HL-60 (cell line): ENCODE measurements around the gene ATF2.

ENCODE experiments used
- DNase-seq, 2 experiments: peaks; one replicate each; pipeline ENCODE4 v3.0.0-alpha.2; 2010 to 2020; ENCODE audit warnings: low read depth in 1 of 2, low spot score in 1 of 2
- H3K27ac ChIP-seq: fragments of 250-450 bp; sonication (Bioruptor Pico); replicated peaks from 2 replicates; pipeline ENCODE4 v1.5.1; 2020; ENCODE audit warnings: mild to moderate bottlenecking, moderate library complexity
- H3K27me3 ChIP-seq: fragments of 250-450 bp; sonication (Bioruptor Pico); 2 replicates; pipeline ENCODE4 v1.5.1; 2021; ENCODE audit warnings: mild to moderate bottlenecking, moderate library complexity; ENCODE audit not compliant: insufficient read depth, poor library complexity, severe bottlenecking
- H3K4me3 ChIP-seq: replicated peaks from 2 replicates; pipeline ENCODE4 v1.5.1; 2011; ENCODE audit warnings: mild to moderate bottlenecking, control low read depth, low read length; ENCODE audit not compliant: insufficient read depth
- CTCF ChIP-seq: IDR thresholded peaks from one replicate; pipeline ENCODE4 v1.5.1; 2011; ENCODE audit warnings: low read length, control low read depth, inconsistent platforms; ENCODE audit not compliant: insufficient read depth
- GABPA ChIP-seq: IDR thresholded peaks from 2 replicates; pipeline ENCODE4 v1.6.1; 2012; ENCODE audit warnings: low read depth
- POLR2AphosphoS5 ChIP-seq: IDR thresholded peaks from 2 replicates; pipeline ENCODE4 v1.6.1; 2012; ENCODE audit warnings: low read depth
- REST ChIP-seq: IDR thresholded peaks from 2 replicates; pipeline ENCODE4 v1.6.1; 2012; ENCODE audit warnings: low read depth; ENCODE audit not compliant: insufficient replicate concordance
- SPI1 ChIP-seq: IDR thresholded peaks from 2 replicates; pipeline ENCODE4 v1.6.1; 2012; ENCODE audit warnings: low read depth, mild to moderate bottlenecking, borderline replicate concordance

ATF2 gene

GRCh38 chr2:175167076-175167791, 769 bp downstream of the ATF2 start:
- H3K4me3 ChIP-seq: peak overlapping the region; percentile 76
- H3K27ac ChIP-seq: peak overlapping the region; percentile 97
- TF ChIP-seq CTCF: no peak
- TF ChIP-seq GABPA: no peak
- no peak for TF ChIP-seq REST
- no peak for TF ChIP-seq SPI1
- no peak for TF ChIP-seq POLR2AphosphoS5
- DNase-seq: peak in 1 of 2 experiments; percentile 5
- H3K27me3 ChIP-seq: no peaks in the 10 kb centered on the region

GRCh38 chr2:175166216-175166824, 1.7 kb downstream of the ATF2 start:
- Histone ChIP-seq H3K4me3 (peak overlapping the region; percentile 76), H3K27me3 (no peaks in the 10 kb centered on the region), H3K27ac (no peak overlapping the region; the same call in 1 of the 2 replicates)
- TF ChIP-seq SPI1 (no peak), CTCF (no peak), GABPA (no peak), POLR2AphosphoS5 (no peak), REST (no peak)
- no peak for DNase-seq

- no peak for TF ChIP-seq SPI1
- no peaks in the 10 kb centered on the region for H3K27me3 ChIP-seq
- DNase-seq: no peak
These were observed 3.8 kb downstream of the ATF2 start for GRCh38 chr2:175164235-175164634.

GRCh38 chr2:175158894-175159293, 9.1 kb downstream of the ATF2 start:
- no peak for DNase-seq
- Histone ChIP-seq H3K27ac (no peak overlapping the region), H3K4me3 (no peak overlapping the region), H3K27me3 (no peaks in the 10 kb centered on the region)
- no peak for TF ChIP-seq CTCF

More at GRCh38 chr2:175164235-175164634, 3.8 kb downstream of the ATF2 start:
- H3K4me3 ChIP-seq: no peak overlapping the region
- H3K27ac ChIP-seq: no peak overlapping the region
